ENCODE measurements around the gene GPATCH8.
"Not testable (repeated sequence)": the region's sequence is repeated elsewhere in the genome, so short reads cannot be mapped to it uniquely, and the experiment has no call there.

The GPATCH8 gene

GRCh38 chr17:44394112-44394511 is 109.1 kb downstream of the GPATCH8 start:
- DNase-seq = not testable (repeated sequence)

GRCh38 chr17:44390250-44390870 is 112.8 kb downstream of the GPATCH8 start:
- no peak for DNase-seq

- no peak for DNase-seq
Observed at GRCh38 chr17:44389723-44390202, 113.4 kb downstream of the GPATCH8 start.

- DNase-seq = no peak
Observed at GRCh38 chr17:44389281-44389680, 113.9 kb downstream of the GPATCH8 start, which contains the start of gene ITGA2B. TSS of gene ITGA2B (minus strand) at chr17:44389649. CDS start at chr17:44389473, 176 bp downstream.

- no peak for DNase-seq
Observed at GRCh38 chr17:44387804-44388203, 115.4 kb downstream of the GPATCH8 start.

GRCh38 chr17:44386182-44386525 is 117.1 kb downstream of the GPATCH8 start:
- no peak for DNase-seq

- DNase-seq = peak; percentile 82
Observed at GRCh38 chr17:44385287-44386181, 117.7 kb downstream of the GPATCH8 start.

GRCh38 chr17:44384823-44385286 is 118.4 kb downstream of the GPATCH8 start:
- no peak for DNase-seq

GRCh38 chr17:44384281-44384822 is 118.9 kb downstream of the GPATCH8 start:
- DNase-seq = no peak

GRCh38 chr17:44383861-44384260 is 119.3 kb downstream of the GPATCH8 start:
- DNase-seq = no peak

GRCh38 chr17:44383363-44383762 is 119.8 kb downstream of the GPATCH8 start:
- no peak for DNase-seq

GRCh38 chr17:44382917-44383316 is 120.3 kb downstream of the GPATCH8 start:
- DNase-seq = no peak

GRCh38 chr17:44381810-44382305 is 121.3 kb downstream of the GPATCH8 start:
- no peak for DNase-seq

GRCh38 chr17:44380767-44381166 is 122.4 kb downstream of the GPATCH8 start:
- no peak for DNase-seq

- no peak for DNase-seq
Observed at GRCh38 chr17:44379887-44380286, 123.3 kb downstream of the GPATCH8 start.

GRCh38 chr17:44378171-44378705 is 125.0 kb downstream of the GPATCH8 start:
- no peak for DNase-seq

- DNase-seq = no peak
Observed at GRCh38 chr17:44376779-44377178, 126.4 kb downstream of the GPATCH8 start.

GRCh38 chr17:44376124-44376523 is 127.1 kb downstream of the GPATCH8 start:
- no peak for DNase-seq

- DNase-seq = no peak
Observed at GRCh38 chr17:44375196-44376017, 127.8 kb downstream of the GPATCH8 start.

- no peak for DNase-seq
Observed at GRCh38 chr17:44374306-44375195, 128.7 kb downstream of the GPATCH8 start.

- DNase-seq = no peak
Observed at GRCh38 chr17:44372036-44372435, 131.2 kb downstream of the GPATCH8 start.

All from NCI-H2227 treated with DMSO at 0.1 percent for 48 hours (cell line).